ENCODE results near the gene STK24.

STK24 gene

GRCh38 chr13:98535501-98536354 lies 41.2 kb downstream of the STK24 start:
- TF ChIP-seq CTCF (IDR thresholded peaks at IDR 0.05; ENCODE audit: unreplicated experiment in 3 of 3): no peak
- peak overlapping the region in 2 of 3 experiments; percentile 15 to 68 for H3K27ac Mint-ChIP-seq
- peaks cover 60% of the 10 kb centered on the region for H3K4me1 Mint-ChIP-seq
- H3K36me3 Mint-ChIP-seq (ENCODE audit: low read depth): peaks cover 12% of the 10 kb centered on the region
- H3K27me3 Mint-ChIP-seq (ENCODE audit: low read depth): no peaks in the 10 kb centered on the region
- H3K4me3 Mint-ChIP-seq: no peak overlapping the region
- H3K9me3 Mint-ChIP-seq: no peaks in the 10 kb centered on the region

GRCh38 chr13:98534821-98535220 lies 42.1 kb downstream of the STK24 start:
- no peak for TF ChIP-seq CTCF (IDR thresholded peaks at IDR 0.05; ENCODE audit: unreplicated experiment in 3 of 3)
- H3K9me3 Mint-ChIP-seq: no peaks in the 10 kb centered on the region
- H3K27ac Mint-ChIP-seq: peak overlapping the region in 1 of 3 experiments; percentile 54
- no peaks in the 10 kb centered on the region for H3K27me3 Mint-ChIP-seq (ENCODE audit: low read depth)
- peaks cover 59% of the 10 kb centered on the region for H3K4me1 Mint-ChIP-seq
- H3K4me3 Mint-ChIP-seq: no peak overlapping the region
- H3K36me3 Mint-ChIP-seq (ENCODE audit: low read depth): peaks cover 12% of the 10 kb centered on the region

GRCh38 chr13:98533912-98534311 lies 43.0 kb downstream of the STK24 start:
- Mint-ChIP-seq H3K27ac (peak overlapping the region in 1 of 3 experiments; percentile 35), H3K4me1 (peaks cover 59% of the 10 kb centered on the region)
- TF ChIP-seq CTCF (IDR thresholded peaks at IDR 0.05; ENCODE audit: unreplicated experiment in 3 of 3): no peak

GRCh38 chr13:98532254-98532653 lies 44.7 kb downstream of the STK24 start:
- Mint-ChIP-seq H3K4me3 (no peak overlapping the region), H3K27me3 (ENCODE audit: low read depth) (no peaks in the 10 kb centered on the region), H3K27ac (no peak overlapping the region), H3K4me1 (peaks cover 58% of the 10 kb centered on the region), H3K9me3 (no peaks in the 10 kb centered on the region), H3K36me3 (ENCODE audit: low read depth) (peaks cover 4% of the 10 kb centered on the region)
- TF ChIP-seq CTCF (IDR thresholded peaks at IDR 0.05; ENCODE audit: unreplicated experiment in 3 of 3): no peak

More at GRCh38 chr13:98533912-98534311, 43.0 kb downstream of the STK24 start:
- H3K36me3 Mint-ChIP-seq (ENCODE audit: low read depth): peaks cover 6% of the 10 kb centered on the region
- no peaks in the 10 kb centered on the region for H3K27me3 Mint-ChIP-seq (ENCODE audit: low read depth)
- no peak overlapping the region for H3K4me3 Mint-ChIP-seq
- no peaks in the 10 kb centered on the region for H3K9me3 Mint-ChIP-seq

GRCh38 chr13:98530217-98530616 lies 46.7 kb downstream of the STK24 start:
- no peak for TF ChIP-seq CTCF (IDR thresholded peaks at IDR 0.05; ENCODE audit: unreplicated experiment in 3 of 3)
- Mint-ChIP-seq H3K4me3 (no peak overlapping the region), H3K27ac (no peak overlapping the region), H3K9me3 (no peaks in the 10 kb centered on the region), H3K36me3 (ENCODE audit: low read depth) (peaks cover 7% of the 10 kb centered on the region), H3K27me3 (ENCODE audit: low read depth) (no peaks in the 10 kb centered on the region), H3K4me1 (peaks cover 52% of the 10 kb centered on the region)

- peaks cover 7% of the 10 kb centered on the region for H3K36me3 Mint-ChIP-seq (ENCODE audit: low read depth)
- no peaks in the 10 kb centered on the region for H3K9me3 Mint-ChIP-seq
- TF ChIP-seq CTCF (IDR thresholded peaks at IDR 0.05; ENCODE audit: unreplicated experiment in 3 of 3): no peak
- peaks cover 56% of the 10 kb centered on the region for H3K4me1 Mint-ChIP-seq
- H3K4me3 Mint-ChIP-seq: no peak overlapping the region
- H3K27ac Mint-ChIP-seq: no peak overlapping the region
- H3K27me3 Mint-ChIP-seq (ENCODE audit: low read depth): no peaks in the 10 kb centered on the region
Observed at GRCh38 chr13:98529171-98529570, 47.7 kb downstream of the STK24 start.
